NCI-H146 (cell line): ENCODE data around the gene DIP2B.
"Not testable (repeated sequence)": the region's sequence is repeated elsewhere in the genome, so short reads cannot be mapped to it uniquely, and the experiment has no call there.

ENCODE experiments used
- DNase-seq: peaks from one replicate; lab custom pipeline; 2025; lab: John Stamatoyannopoulos, UW

DIP2B gene

GRCh38 chr12:50504798-50505674, at the start of gene DIP2B:
Gene DIP2B, plus strand, starts transcription at chr12:50504985. Its CDS starts 156 bp downstream, at chr12:50505141.
- peak; percentile 96 for DNase-seq

- no peak for DNase-seq
These were observed 46.2 kb upstream of the DIP2B start for GRCh38 chr12:50458606-50459005.

- DNase-seq: no peak
These were observed 37.3 kb upstream of the DIP2B start for GRCh38 chr12:50467439-50467838.

GRCh38 chr12:50477241-50477832, 27.4 kb upstream of the DIP2B start:
- DNase-seq: no peak

- DNase-seq: no peak
These were observed 22.2 kb upstream of the DIP2B start for GRCh38 chr12:50482571-50482970.

- no peak for DNase-seq
These were observed 21.3 kb upstream of the DIP2B start for GRCh38 chr12:50483488-50483887.

- DNase-seq: no peak
These were observed 16.0 kb upstream of the DIP2B start for GRCh38 chr12:50488801-50489200.

- not testable (repeated sequence) for DNase-seq
These were observed 6.7 kb upstream of the DIP2B start for GRCh38 chr12:50498119-50498518.

- peak; percentile 53 for DNase-seq
These were observed 1.1 kb downstream of the DIP2B start for GRCh38 chr12:50505675-50506530.

GRCh38 chr12:50506753-50507473, 2.1 kb downstream of the DIP2B start:
- no peak for DNase-seq

- DNase-seq: no peak
These were observed 2.7 kb downstream of the DIP2B start for GRCh38 chr12:50507474-50507838.

- no peak for DNase-seq
These were observed 3.1 kb downstream of the DIP2B start for GRCh38 chr12:50507930-50508329.

GRCh38 chr12:50508414-50508813, 3.6 kb downstream of the DIP2B start:
- no peak for DNase-seq

GRCh38 chr12:50508970-50509663, 4.3 kb downstream of the DIP2B start:
- DNase-seq: no peak

GRCh38 chr12:50514526-50515276, 9.9 kb downstream of the DIP2B start:
- DNase-seq: no peak

- DNase-seq: no peak
These were observed 10.8 kb downstream of the DIP2B start for GRCh38 chr12:50515587-50515986.

- DNase-seq: no peak
These were observed 12.8 kb downstream of the DIP2B start for GRCh38 chr12:50517421-50518048.

- DNase-seq: no peak
These were observed 13.3 kb downstream of the DIP2B start for GRCh38 chr12:50518090-50518489.

GRCh38 chr12:50519353-50519752, 14.6 kb downstream of the DIP2B start:
- DNase-seq: no peak
